ENCODE results near the gene LLGL2. TPM values are rescaled to one million over a fixed set of nuclear protein-coding genes. Genes with fewer than 3 reads are reported as not detected.

Gene LLGL2
- total and polyA plus RNA-seq, 10 of the 15 experiments (the other 5 are each of a cell fraction or from before 2014, with no cell fraction given) = 0.21 to 9.9 (median 4.5) TPM

DNA sequence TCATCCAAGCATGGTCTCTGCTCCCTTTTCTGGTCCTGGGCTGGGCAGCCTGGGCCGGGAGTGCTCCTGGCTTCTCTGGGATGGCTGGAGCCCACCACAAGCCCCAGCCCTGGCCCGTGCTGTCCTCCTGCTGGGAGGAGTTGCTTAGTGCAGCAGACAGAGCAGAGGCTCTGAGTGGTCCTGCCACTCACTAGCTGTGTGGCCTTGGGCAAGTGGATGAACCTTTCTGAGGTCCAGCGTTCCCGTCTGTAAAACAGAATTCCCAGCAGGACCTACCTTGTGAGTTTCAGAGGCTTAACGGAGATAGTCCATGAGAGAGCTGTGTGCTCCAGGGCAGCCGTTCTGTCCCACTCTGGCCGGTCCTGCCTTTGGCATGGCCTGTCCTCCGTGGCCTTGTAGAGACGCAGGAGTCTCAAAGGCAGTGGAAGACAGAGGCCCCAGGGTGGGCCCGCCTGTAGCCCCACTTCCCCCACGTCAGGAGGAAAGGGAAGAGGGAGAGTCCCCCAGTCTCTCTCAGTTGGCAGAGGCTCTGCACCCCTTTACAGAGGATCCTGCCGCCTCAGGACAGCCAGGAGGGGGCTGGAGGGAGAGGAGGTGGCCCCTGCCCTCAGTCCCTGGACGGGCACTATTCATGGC lies 69.9 kb downstream of the LLGL2 start:
- Histone ChIP-seq H3K27ac (ENCODE audit: control insufficient read depth, insufficient read depth) (no peak overlapping the region), H3K4me1 (ENCODE audit: control insufficient read depth, insufficient read depth, low read length) (no peaks in the 10 kb centered on the region), H3K36me3 (ENCODE audit: control insufficient read depth in 2 of 2, insufficient read depth in 2 of 2, low read length in 1 of 2) (no peaks in the 10 kb centered on the region), H3K9ac (ENCODE audit: control insufficient read depth, insufficient read depth, low read length) (no peak overlapping the region), H2AFZ (ENCODE audit: control insufficient read depth, low read depth, low read length) (no peak overlapping the region), H3K9me3 (replicated peaks; ENCODE audit: control insufficient read depth, insufficient read depth, low read length) (no peaks in the 10 kb centered on the region), H3K4me3 (no peak overlapping the region), H3K27me3 (replicated peaks in 1 of 2; ENCODE audit: control insufficient read depth in 2 of 2, insufficient read depth in 2 of 2, low read length in 1 of 2) (no peaks in the 10 kb centered on the region; a peak in 1 of 4 replicates), H3K4me2 (ENCODE audit: control insufficient read depth, insufficient read depth) (no peak overlapping the region), H4K20me1 (ENCODE audit: control insufficient read depth, insufficient read depth) (no peaks in the 10 kb centered on the region), H3K79me2 (ENCODE audit: control insufficient read depth, insufficient read depth, low read length) (no peaks in the 10 kb centered on the region)
- no peak for FAIRE-seq
- ChIA-PET RAD21 (ENCODE audit: unreplicated experiment) (no interaction called here), CTCF (interaction anchor here (1.3 kb wide), 1 partner anchor 154 kb away, joined by 5 read pairs; no protein-coding TSS in a partner anchor), POLR2A (no interaction called here), SMC1A (ENCODE audit: uncharacterized antibody, unreplicated experiment) (no interaction called here)
- no peak for DNase-seq (ENCODE audit: low read depth, low spot score)
- intact Hi-C loops (cut with micrococcal nuclease; ENCODE audit: unreplicated experiment) (no loop called here), in situ Hi-C loops (cut with MboI) (loop anchor here (10.0 kb wide), 1 partner anchor 171 kb away; no protein-coding TSS in a partner anchor)
- 37% methylated on average over 13 of the region's 13 CpGs for WGBS (ENCODE audit: insufficient coverage, insufficient replicate concordance, low lambda C conversion rate, missing lambda C conversion rate)
- BruUV-seq (replicated peaks) = no TSS peak
- ATAC-seq = no peak
- no peak for TF ChIP-seq ZNF622 (IDR thresholded peaks at IDR 0.05)
- TF ChIP-seq GABPA (IDR thresholded peaks at IDR 0.05; ENCODE audit: low read depth) = no peak
- TF ChIP-seq ZNF217 (IDR thresholded peaks at IDR 0.05) = no peak
- no peak for TF ChIP-seq STAT1 (conservative IDR thresholded peaks at IDR 0.05)
- TF ChIP-seq TAF1 (IDR thresholded peaks at IDR 0.05; ENCODE audit: borderline replicate concordance, low read depth, low read length) = no peak
- TF ChIP-seq EGR1 (IDR thresholded peaks at IDR 0.05; ENCODE audit: borderline replicate concordance in 1 of 2, low read depth in 2 of 2, low read length in 2 of 2) = no peak
- no peak for TF ChIP-seq BCL11A (IDR thresholded peaks at IDR 0.05; ENCODE audit: low read depth, low read length)
- TF ChIP-seq POLR2A (IDR thresholded peaks at IDR 0.05; ENCODE audit: low read depth, low read length) = no peak
- no peak for TF ChIP-seq TBL1XR1 (IDR thresholded peaks at IDR 0.05; ENCODE audit: low read depth, low read length)
- no peak for TF ChIP-seq ZBED1 (IDR thresholded peaks at IDR 0.05; ENCODE audit: borderline replicate concordance)
- TF ChIP-seq ZNF207 (IDR thresholded peaks at IDR 0.05; ENCODE audit: borderline replicate concordance) = no peak
- TF ChIP-seq FOXM1 (IDR thresholded peaks at IDR 0.05; ENCODE audit: low read depth, low read length) = no peak
- no peak for TF ChIP-seq YY1 (IDR thresholded peaks at IDR 0.05; ENCODE audit: low read depth, low read length)
- no peak for TF ChIP-seq ESRRA (IDR thresholded peaks at IDR 0.05; ENCODE audit: low read length)
- TF ChIP-seq, protein P1, sequence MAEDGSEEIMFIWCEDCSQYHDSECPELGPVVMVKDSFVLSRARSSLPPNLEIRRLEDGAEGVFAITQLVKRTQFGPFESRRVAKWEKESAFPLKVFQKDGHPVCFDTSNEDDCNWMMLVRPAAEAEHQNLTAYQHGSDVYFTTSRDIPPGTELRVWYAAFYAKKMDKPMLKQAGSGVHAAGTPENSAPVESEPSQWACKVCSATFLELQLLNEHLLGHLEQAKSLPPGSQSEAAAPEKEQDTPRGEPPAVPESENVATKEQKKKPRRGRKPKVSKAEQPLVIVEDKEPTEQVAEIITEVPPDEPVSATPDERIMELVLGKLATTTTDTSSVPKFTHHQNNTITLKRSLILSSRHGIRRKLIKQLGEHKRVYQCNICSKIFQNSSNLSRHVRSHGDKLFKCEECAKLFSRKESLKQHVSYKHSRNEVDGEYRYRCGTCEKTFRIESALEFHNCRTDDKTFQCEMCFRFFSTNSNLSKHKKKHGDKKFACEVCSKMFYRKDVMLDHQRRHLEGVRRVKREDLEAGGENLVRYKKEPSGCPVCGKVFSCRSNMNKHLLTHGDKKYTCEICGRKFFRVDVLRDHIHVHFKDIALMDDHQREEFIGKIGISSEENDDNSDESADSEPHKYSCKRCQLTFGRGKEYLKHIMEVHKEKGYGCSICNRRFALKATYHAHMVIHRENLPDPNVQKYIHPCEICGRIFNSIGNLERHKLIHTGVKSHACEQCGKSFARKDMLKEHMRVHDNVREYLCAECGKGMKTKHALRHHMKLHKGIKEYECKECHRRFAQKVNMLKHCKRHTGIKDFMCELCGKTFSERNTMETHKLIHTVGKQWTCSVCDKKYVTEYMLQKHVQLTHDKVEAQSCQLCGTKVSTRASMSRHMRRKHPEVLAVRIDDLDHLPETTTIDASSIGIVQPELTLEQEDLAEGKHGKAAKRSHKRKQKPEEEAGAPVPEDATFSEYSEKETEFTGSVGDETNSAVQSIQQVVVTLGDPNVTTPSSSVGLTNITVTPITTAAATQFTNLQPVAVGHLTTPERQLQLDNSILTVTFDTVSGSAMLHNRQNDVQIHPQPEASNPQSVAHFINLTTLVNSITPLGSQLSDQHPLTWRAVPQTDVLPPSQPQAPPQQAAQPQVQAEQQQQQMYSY (CRISPR knock-in tag; IDR thresholded peaks at IDR 0.05) = no peak
- no peak for TF ChIP-seq TARDBP (IDR thresholded peaks at IDR 0.05; ENCODE audit: borderline replicate concordance)
- TF ChIP-seq, protein P2, sequence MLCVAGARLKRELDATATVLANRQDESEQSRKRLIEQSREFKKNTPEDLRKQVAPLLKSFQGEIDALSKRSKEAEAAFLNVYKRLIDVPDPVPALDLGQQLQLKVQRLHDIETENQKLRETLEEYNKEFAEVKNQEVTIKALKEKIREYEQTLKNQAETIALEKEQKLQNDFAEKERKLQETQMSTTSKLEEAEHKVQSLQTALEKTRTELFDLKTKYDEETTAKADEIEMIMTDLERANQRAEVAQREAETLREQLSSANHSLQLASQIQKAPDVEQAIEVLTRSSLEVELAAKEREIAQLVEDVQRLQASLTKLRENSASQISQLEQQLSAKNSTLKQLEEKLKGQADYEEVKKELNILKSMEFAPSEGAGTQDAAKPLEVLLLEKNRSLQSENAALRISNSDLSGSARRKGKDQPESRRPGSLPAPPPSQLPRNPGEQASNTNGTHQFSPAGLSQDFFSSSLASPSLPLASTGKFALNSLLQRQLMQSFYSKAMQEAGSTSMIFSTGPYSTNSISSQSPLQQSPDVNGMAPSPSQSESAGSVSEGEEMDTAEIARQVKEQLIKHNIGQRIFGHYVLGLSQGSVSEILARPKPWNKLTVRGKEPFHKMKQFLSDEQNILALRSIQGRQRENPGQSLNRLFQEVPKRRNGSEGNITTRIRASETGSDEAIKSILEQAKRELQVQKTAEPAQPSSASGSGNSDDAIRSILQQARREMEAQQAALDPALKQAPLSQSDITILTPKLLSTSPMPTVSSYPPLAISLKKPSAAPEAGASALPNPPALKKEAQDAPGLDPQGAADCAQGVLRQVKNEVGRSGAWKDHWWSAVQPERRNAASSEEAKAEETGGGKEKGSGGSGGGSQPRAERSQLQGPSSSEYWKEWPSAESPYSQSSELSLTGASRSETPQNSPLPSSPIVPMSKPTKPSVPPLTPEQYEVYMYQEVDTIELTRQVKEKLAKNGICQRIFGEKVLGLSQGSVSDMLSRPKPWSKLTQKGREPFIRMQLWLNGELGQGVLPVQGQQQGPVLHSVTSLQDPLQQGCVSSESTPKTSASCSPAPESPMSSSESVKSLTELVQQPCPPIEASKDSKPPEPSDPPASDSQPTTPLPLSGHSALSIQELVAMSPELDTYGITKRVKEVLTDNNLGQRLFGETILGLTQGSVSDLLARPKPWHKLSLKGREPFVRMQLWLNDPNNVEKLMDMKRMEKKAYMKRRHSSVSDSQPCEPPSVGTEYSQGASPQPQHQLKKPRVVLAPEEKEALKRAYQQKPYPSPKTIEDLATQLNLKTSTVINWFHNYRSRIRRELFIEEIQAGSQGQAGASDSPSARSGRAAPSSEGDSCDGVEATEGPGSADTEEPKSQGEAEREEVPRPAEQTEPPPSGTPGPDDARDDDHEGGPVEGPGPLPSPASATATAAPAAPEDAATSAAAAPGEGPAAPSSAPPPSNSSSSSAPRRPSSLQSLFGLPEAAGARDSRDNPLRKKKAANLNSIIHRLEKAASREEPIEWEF (IDR thresholded peaks at IDR 0.05; ENCODE audit: insufficient replicate concordance, low read depth, low read length) = no peak
